HG02943 (cell line): ENCODE results near the gene TRAK1.

Experiments
- ATAC-seq: cut with Tn5 transposase; IDR thresholded peaks from one replicate; pipeline ENCODE4 v1.9.1; 2021; ENCODE audit warnings: mild to moderate bottlenecking, low read depth, moderate library complexity; ENCODE audit not compliant: unreplicated experiment

The TRAK1 gene

DNA sequence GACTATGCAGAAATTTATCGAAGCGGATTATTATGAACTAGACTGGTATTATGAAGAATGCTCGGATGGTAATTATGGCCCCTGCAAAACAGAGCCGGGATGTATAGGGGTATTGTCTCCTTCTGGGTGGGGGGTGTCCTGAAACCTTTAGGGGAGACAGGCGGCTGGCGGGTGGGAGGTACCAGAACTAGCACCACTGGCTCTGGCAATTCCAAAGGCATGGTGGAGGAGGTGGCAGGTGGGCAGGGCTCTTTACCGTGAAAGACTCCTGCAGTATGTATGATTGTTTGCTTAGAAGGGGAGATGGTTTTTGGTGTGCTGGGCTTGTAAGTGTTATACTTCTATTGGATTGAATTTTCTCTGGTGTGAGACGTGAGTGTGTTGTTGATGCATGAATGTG is 58.4 kb downstream of the TRAK1 start:
- no peak for ATAC-seq

DNA sequence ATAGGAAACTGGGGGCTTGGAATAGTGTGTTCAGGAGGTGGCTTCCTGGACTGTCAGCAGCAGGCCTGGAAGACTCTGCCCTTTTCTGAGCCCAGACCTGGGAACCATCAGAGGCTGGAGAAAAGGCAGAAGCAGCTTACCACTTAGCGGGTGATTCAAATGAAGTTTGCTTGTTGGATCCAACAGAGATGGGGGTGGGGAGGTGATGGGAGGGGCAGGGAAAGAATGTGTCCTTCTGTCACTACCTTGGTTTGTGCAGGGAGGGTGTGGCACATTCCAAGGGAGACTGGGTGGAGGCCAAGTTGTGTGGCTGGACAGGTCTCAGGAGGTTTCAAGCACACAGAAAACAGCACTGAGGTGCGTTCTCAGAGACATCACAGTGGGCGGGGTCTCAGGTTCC is 58.8 kb downstream of the TRAK1 start:
- no peak for ATAC-seq

DNA sequence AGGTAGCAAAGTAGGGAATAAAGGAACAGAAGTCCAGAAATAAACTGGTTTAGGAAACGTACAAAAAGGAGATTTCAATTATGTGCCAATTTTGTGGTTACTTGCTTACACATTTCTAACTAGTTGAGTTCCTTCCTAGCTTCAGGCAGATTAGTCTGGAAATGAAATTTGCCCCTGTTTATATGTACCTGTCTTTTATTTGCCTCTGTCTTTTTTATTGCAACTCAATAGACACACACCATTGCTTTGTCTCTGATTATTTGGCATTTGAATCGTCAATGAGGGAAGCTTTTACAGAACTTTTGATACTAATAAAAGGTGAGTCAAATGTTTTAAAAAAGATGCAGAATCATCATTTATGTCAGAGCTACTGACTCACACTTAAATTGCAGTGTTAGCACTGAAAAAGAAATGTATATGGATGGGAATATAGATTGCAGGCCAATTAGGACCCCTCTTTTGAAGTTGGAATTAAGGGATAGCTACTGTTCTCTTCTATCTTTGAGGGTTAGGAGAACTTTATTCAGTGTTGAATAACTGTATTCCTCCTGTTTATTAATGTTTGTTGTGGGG is 60.5 kb downstream of the TRAK1 start:
- ATAC-seq: no peak

DNA sequence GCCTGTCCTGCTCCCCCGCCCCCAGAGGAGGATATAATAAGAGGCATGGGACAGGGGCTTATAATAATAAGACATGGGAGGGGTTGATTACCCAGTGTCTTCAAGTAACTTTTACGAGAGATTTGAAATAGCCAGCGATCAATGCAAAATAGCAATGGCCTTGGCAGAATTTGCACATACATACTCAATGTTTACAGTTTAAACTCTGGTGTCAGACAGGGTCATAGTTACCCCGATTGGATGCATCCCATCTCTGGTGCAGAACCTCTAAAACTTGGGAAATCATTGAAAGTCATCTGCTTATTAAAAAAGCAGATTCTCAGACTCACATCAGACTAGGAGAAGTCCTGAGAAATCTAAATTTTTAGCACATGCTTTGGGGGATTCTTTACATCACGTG is 61.0 kb downstream of the TRAK1 start:
- ATAC-seq: no peak

DNA sequence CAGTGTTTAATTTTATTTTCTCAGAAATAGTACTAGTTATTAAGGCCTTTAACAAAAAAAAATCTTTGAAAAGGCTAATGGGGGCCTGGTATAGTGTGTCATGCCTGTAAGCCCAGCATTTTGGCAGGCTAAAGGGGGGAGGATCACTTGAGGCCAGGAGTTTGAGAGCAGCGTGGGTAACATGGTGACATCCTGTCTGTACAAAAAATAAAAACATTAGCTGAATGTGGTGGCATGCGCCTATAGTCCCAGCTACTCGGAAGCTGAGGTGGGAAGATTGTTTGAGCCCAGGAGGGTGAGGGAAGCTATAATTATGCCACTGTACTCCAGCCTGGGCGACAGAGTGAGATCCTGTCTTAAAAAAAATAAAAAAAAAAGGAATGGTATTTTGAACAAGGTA is 61.9 kb downstream of the TRAK1 start:
- ATAC-seq: no peak

DNA sequence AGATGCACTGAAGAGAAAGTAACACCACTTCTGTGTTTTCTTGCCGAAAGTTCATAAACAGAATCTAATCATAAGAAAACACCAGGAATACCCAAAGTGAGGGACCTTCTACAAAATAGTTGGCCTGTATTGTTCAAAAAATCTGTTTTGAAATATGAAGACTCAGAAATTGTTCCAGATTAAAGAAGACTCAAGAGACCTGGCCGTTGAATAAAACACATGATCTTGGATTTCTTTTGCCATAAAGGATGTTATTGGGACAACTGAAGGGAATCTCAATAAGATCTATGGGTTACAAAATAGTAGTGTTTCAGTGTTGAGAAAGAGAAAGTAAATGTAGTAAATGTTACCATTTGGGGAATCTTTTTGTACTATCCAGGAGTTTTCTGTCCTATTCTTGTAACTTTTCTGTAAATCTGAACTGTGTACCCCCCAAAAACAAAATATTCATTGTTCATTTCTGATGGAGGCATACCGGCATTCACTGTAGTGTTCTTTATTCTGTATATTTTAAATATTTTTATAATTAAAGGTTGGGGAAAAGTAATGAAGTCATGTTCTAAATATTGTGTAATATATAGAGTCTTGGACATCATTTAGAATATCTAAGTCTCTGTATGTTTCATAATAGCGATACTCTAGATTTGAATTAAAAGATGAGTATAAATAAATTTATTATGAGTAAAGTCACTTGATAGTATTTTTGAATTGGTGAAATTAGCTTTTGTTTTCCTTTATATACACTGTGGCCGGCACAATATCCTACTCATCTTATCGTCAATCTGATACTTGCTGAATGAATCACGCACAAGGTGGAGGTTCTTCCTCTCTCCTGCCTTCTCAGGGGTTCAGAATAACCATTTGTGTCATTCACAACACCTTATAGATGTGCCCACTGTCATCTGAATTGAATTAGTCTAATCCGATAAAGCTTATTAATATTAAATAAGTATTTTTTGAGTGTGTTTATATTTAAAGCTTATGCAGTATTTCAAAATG is 66.7 kb downstream of the TRAK1 start:
- ATAC-seq: no peak

DNA sequence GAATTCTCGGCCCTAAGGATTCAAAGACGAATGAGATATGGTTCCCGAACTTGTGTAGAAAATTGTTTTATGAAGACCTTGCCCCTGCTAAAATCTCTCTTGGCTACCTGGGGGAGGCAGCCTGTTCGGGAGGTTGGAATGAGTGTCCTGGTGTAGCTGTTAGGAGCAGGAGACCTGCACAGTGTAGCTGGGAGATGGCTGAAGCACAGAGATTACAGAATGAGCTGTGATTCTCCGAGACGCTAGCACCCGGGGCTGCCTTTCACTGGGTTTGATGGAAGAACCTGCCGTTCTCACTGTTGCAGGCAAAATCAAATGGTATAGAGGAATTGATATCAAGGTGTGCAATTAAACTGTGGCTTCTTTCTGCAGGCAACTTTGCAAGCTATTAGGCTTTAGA is 68.0 kb downstream of the TRAK1 start:
- ATAC-seq: no peak

DNA sequence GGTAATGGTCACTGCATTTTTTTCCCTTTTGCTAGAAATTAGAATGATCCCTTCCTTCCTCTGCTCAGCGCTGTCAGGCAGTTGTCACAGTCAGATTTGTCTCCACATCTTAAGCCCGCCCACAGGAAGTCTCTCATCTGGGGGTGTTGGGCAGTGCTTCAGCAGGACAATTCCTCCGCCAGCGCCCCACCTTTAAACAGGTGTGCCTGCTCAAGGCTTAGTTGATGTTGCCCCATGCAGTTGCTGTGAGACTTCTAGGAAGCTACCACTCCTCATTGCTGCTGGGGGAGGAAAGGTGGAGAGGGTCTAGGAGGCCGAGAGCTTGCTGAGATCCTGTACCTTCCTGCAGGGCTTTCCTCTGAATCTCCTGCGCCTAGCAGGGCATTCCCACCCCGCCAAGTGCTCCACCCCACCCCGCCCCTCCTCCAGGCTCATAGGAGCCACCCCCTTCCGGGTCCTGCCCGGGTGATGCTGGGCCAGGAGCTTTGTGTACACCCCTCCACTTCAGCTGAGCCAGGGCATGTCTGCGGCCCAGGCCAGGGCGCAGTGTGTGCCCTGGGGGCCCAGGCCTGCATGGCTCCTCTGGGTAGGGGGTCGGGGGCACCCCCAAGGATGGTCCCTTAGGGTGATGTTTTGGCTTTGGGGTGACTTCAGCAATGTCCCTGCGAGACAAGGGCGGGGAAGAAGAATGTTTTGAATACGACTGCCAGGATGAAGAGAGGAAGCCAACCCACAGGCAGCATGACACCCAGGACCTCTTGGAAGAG is 68.7 kb downstream of the TRAK1 start:
- ATAC-seq: no peak

DNA sequence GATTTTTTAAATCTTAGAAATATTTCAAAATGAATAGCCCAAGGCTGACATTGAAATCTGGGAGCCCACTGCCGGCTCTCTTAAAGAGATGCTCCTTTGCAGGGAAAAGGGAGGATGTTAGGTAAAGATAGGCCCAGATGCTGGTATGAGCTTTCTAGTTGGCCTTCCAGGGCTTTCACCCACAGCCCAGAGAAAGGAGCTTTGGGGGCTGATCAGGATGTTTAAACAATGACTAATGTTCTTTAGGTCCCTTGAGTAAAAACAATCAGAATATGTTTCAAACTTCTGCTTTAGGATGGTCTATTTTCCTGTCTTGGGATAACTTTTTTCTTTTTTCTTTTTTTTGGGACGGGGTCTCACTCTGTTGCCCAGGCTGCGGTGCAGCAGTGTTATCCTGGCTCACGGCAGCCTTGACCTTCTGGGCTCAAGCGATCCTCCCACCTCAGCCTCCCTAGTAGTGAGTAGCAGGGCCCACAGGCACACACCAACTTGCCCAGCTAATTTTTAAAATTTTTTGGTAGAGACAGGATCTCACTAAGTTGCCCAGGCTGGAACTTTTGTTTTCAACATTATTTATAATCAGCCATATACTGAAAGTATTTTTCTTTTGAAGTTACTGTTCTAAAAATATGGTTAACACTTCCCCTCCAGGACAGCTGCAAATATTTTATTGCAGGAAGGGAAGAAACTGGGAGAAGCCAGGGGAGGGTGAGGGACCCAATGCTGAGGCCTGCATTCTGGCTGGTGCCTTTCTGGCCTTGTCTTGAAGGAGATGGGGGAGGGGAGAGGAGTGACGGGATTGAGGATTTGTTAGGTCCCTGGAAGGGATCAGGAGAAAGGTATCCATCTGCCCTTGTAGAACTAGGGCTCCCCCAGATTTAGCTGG is 70.1 kb downstream of the TRAK1 start:
- ATAC-seq: no peak

DNA sequence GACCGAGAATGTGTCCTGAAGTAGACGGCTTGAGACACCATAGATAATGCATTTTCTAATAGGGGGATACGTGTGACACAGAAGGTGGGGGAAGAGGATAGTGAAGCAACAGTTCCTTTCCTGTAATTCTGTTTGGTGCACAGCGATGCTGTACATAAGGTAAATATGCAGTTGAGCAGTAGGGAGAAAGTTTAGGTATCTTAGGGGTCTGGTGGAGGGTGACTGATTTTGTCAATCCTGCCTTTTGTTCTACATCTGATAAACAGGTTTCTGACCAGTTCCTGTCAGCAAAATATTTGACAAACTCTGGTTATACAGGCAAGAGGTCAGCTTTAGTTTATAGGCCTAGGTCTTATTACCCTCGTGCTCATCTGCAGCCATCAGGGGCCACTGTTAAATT is 71.3 kb downstream of the TRAK1 start:
- no peak for ATAC-seq

DNA sequence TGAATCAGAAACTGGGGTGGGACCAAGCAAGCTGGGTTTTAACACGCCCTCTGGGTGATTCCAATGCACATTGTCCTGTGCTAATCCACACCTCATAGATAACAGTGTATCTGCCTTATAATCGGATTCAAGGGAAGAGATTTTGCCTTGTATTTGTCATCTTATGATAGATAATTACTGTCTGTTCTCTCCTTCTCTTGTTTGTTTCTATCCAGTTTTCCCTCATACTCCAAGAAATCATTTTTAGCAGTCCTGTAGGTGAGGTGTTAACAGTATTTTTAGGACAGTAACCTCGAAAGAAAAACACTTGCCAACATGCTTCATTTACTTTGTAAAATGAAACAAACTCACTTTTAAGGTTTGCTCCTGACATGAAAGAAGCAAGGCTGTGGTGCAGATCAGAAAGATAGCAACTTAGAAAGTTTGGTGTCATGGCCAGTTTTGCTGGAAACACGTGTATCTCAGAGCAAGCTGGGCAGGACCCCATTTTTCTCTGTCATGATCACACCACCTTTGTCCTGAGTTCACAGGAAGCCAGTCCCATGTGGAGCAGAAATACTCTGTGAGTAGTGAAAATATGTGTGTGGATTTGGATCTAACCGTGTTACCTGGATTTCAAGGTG is 72.6 kb downstream of the TRAK1 start:
- no peak for ATAC-seq

DNA sequence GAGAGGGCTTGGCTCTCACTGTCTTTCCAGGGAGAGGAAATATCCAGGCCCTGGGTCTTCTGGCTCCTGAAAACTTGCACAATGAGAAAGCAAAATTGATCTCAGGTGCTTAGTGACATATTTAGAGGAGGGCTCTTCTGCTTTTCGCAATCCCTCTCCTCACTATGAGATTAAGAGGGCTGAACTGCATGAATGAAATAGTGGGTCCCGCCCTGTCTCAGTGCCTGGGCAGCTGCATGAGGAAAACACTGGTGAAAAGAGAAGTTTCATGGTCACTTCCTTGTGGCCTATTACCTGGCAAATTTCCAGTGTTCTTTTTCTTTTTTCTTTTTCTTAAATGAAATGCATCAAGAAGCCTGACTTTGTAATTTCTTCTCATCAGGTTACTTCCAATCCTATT is 73.5 kb downstream of the TRAK1 start:
- ATAC-seq: no peak

DNA sequence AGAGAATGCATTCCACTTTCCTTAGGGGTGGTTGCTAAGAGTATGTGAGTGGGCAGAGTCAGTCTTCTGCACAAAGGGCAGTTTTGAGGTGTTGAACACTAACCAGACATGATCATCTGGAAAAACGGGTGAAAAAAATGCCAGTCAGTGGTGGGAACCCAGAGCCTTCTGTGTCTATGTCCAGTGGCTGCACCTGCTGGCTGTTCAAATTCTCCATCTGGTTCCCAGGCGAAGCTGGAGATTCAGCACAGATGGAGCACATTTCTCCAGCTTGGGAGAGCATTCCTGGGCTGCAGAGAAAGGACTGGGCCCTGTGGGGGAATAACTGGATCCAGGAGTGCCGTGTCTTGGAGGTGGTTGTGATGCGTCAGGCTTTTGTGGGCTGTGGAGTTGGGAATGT is 74.1 kb downstream of the TRAK1 start:
- ATAC-seq: no peak

DNA sequence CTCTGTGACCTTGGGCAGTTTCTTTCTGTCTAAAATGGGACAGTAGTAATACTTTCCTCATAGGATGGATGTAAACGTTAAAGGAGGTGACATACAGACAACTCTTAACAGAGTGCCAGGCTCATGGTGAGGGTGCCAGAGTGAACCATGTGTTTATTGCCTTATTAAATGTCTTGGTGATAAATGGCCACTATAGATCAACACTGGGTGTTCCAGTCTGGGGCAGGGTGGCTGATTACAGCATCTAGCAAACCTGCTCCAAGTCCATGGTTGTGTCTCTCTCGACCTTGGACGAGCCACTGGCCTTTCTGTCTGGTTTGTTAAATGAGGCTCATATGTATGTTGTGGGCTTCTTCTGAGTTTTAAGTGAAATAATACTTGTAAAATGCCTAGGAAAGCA is 75.1 kb downstream of the TRAK1 start:
- ATAC-seq: no peak

DNA sequence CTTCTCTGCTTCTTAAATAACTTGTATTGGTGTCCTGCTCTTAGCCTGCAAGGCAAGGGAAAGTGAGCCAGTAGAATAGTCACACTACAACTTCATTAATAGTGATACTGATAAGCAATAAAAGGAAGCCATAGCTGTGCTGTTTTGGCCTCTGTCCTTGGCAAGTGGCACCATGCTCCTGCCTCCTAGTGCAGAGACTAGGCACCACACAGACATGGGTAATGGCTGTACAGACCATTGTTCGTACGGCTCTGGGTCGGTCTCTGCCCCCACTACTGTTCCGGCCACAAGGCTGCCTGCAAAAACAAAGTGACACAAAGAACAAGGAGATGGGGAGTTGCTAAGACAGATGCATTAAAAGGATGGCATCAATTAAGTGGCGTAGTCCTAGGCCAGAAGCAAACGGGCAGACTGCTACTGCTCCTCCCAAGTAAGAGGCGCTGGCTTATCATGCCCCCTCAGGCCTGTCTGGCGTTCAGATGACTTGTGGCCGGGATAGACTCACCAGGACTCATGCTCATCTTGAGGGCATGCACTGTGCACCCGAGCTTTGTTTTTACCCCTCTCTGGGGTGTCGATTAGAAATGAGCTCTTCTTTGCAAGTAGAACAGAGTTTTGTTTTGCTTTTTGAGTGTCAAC is 75.6 kb downstream of the TRAK1 start:
- ATAC-seq: no peak

DNA sequence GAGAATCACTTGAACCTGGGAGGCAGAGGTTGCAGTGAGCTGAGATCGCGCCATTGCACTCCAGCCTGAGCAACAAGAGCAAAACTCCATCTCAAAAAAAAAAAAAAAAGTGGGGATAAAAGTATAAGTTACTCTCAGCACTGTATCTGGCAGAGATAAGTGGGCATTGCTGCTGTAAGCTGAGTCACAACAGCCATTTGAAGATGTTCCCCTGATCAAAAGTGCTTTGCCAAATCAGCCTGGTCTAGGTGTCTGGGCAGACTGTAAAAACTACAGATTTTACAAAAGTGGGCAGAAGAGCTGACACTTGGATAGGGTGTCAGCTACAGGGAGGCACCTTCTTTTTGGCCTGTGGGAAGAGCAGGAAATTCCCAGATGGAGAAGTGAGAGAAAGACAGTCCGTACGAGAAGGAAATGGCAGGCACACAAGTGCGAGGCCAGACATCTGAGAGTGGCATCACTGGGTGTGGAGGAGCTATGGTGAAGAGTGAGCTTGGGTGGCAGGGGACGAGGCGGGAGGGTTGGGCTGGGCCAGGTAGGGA is 78.5 kb downstream of the TRAK1 start:
- no peak for ATAC-seq

DNA sequence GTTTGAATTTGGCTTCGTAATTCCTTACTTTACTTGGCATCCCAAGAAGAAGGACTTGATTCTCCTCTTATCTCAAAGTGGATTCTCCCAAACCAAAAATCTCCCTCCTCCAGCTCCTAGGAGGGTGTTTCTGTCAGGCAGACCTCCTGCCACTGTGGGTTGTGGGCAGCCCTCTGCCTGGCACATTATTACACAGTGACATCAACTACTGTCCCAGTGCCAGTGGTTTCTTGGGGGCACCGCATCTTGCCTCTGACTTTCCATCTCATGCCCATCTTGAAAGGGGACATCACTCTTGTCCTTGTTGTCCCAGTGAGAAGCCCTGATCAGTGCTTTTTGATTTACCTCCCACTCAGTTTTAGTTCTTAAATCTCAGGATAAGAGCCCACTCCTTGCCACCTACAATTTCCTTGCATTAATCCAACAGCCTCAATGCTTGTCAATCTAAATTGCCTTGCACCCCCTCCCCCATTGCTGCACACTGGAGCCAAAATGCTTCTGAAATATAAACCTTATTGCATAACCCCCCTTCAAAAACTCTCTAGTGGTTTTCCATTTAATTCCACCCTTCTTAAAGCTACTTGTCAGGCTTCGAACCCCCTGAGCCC is 81.0 kb downstream of the TRAK1 start:
- ATAC-seq: no peak

DNA sequence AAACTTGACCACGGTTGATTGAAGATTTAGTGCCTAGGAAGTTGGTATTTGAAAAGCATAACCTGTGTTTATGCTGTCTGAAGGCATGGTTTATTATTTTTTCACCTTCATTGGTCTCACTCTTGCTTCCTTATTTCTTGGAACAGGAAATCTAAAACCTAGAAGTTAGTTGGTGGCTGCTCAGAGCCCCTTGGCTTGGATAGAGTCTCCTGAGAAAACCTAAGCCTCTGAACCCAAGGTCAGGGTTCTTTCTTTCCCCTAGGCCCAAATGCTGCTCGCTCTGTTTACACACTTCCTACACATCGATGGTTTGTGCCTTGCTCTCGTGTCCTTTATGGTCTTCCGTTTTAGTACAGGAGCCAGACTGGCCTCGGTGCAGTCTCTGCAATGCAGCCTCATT is 82.2 kb downstream of the TRAK1 start:
- ATAC-seq: no peak
